IMR-90 (cell line): Measurements from ENCODE around the gene IL4R. TPM values are rescaled to one million over a fixed set of nuclear protein-coding genes. Genes with fewer than 3 reads are reported as not detected.

ENCODE experiments used
- ATAC-seq: fragments of 200-7000 bp; cut with Tn5 transposase; 2 replicates; pipeline ENCODE4 v1.9.1; 2020; ENCODE audit warnings: low read depth, mild to moderate bottlenecking, moderate library complexity
- BruUV-seq: library from RNA; stranded (reverse); fragments of 400-500 nt; replicated peaks from 2 replicates; lab custom pipeline; 2021; lab: Mats Ljungman, UMichigan
- CTCF ChIA-PET: fragments of 300-600 bp; formaldehyde crosslinking; extraction: SDS; loops from one replicate; lab custom pipeline; 2021; ENCODE audit warnings: antibody characterized with exemption; lab: Yijun Ruan, JAX
- POLR2A ChIA-PET: fragments of 300-600 bp; sonication (Branson Sonifier 250); formaldehyde crosslinking; loops from one replicate; lab custom pipeline; 2022; ENCODE audit warnings: antibody characterized with exemption; ENCODE audit not compliant: unreplicated experiment; lab: Charles Lee
- DNase-seq: peaks from one replicate; pipeline ENCODE4 v3.0.0; 2013
- H2AFZ ChIP-seq: replicated peaks from 2 replicates; pipeline ENCODE3; 2013; ENCODE audit warnings: low read length, mild to moderate bottlenecking; ENCODE audit not compliant: poor library complexity
- H2AK5ac ChIP-seq: 2 replicates; pipeline ENCODE4 v1.6.1; 2013; ENCODE audit warnings: low read depth, low read length, inconsistent platforms
- H2AK9ac ChIP-seq: replicated peaks from 2 replicates; pipeline ENCODE3; 2013; ENCODE audit warnings: mild to moderate bottlenecking, low read depth, low read length, moderate library complexity; ENCODE audit not compliant: poor library complexity
- H2BK120ac ChIP-seq: 2 replicates; pipeline ENCODE4 v1.6.1; 2013; ENCODE audit warnings: low read depth, low read length, inconsistent platforms
- H2BK15ac ChIP-seq: 3 replicates; pipeline ENCODE4 v1.6.1; 2013; ENCODE audit warnings: low read depth, low read length, inconsistent platforms
- H2BK20ac ChIP-seq: 2 replicates; pipeline ENCODE4 v1.6.1; 2013; ENCODE audit warnings: low read depth, mild to moderate bottlenecking, inconsistent platforms, low read length, moderate library complexity
- H2BK5ac ChIP-seq: 2 replicates; pipeline ENCODE4 v1.6.1; 2013; ENCODE audit warnings: mild to moderate bottlenecking, low read depth, low read length, inconsistent platforms; ENCODE audit not compliant: poor library complexity, severe bottlenecking
- H3K14ac ChIP-seq: replicated peaks from 2 replicates; pipeline ENCODE4 v1.6.1; 2013; ENCODE audit warnings: low read depth, low read length, inconsistent platforms
- H3K18ac ChIP-seq: 2 replicates; pipeline ENCODE4 v1.6.1; 2013; ENCODE audit warnings: low read depth, low read length, control low read depth
- H3K23ac ChIP-seq: 2 replicates; pipeline ENCODE4 v1.6.1; 2013; ENCODE audit warnings: low read depth, low read length, inconsistent platforms
- H3K27ac ChIP-seq: 2 replicates; pipeline ENCODE4 v1.5.1; 2013; ENCODE audit warnings: mild to moderate bottlenecking, control low read depth, low read length; ENCODE audit not compliant: insufficient read depth
- H3K27me3 ChIP-seq: 2 replicates; pipeline ENCODE4 v1.6.1; 2013; ENCODE audit warnings: low read length; ENCODE audit not compliant: control insufficient read depth, insufficient read depth
- H3K36me3 ChIP-seq: 2 replicates; pipeline ENCODE4 v1.6.1; 2013; ENCODE audit warnings: low read length, mixed read lengths; ENCODE audit not compliant: control insufficient read depth, insufficient read depth
- H3K4ac ChIP-seq: 2 replicates; pipeline ENCODE4 v1.6.1; 2013; ENCODE audit warnings: low read depth, low read length, inconsistent platforms
- H3K4me1 ChIP-seq: 2 replicates; pipeline ENCODE4 v1.6.1; 2013; ENCODE audit warnings: low read length, mixed read lengths; ENCODE audit not compliant: control insufficient read depth, insufficient read depth
- H3K4me2 ChIP-seq: 2 replicates; pipeline ENCODE4 v1.6.1; 2013; ENCODE audit warnings: low read depth, mild to moderate bottlenecking, control low read depth, low read length, moderate library complexity
- H3K4me3 ChIP-seq: 2 replicates; pipeline ENCODE4 v1.5.1; 2013; ENCODE audit warnings: low read depth, mild to moderate bottlenecking, control low read depth, low read length, moderate library complexity; ENCODE audit not compliant: insufficient read depth
- H3K56ac ChIP-seq: 2 replicates; pipeline ENCODE4 v1.6.1; 2013; ENCODE audit warnings: low read length, inconsistent platforms; ENCODE audit not compliant: insufficient read depth; ENCODE audit errors: extremely low read depth
- H3K79me1 ChIP-seq, 2 experiments: 2 replicates each; pipeline ENCODE4 v1.6.1; 2013; ENCODE audit warnings: low read length in 2 of 2, inconsistent platforms in 1 of 2, low read depth in 1 of 2
- H3K9ac ChIP-seq: 2 replicates; pipeline ENCODE4 v1.6.1; 2013; ENCODE audit warnings: low read depth, low read length, control low read depth
- H3K9me1 ChIP-seq: 2 replicates; pipeline ENCODE4 v1.6.1; 2013; ENCODE audit warnings: low read length, inconsistent platforms; ENCODE audit not compliant: insufficient read depth
- H3K9me3 ChIP-seq: 2 replicates; pipeline ENCODE4 v1.6.1; 2013; ENCODE audit warnings: low read length; ENCODE audit not compliant: control insufficient read depth, insufficient read depth
- H4K20me1 ChIP-seq: 2 replicates; pipeline ENCODE4 v1.6.1; 2013; ENCODE audit warnings: low read length, inconsistent platforms; ENCODE audit not compliant: insufficient read depth
- H4K5ac ChIP-seq: 2 replicates; pipeline ENCODE4 v1.6.1; 2013; ENCODE audit warnings: mild to moderate bottlenecking, low read depth, low read length, control low read depth
- H4K8ac ChIP-seq, 2 experiments: 2 replicates each; pipeline ENCODE4 v1.6.1; 2013; ENCODE audit warnings: low read depth in 2 of 2, low read length in 2 of 2, control low read depth in 1 of 2, inconsistent platforms in 1 of 2
- H4K91ac ChIP-seq: 2 replicates; pipeline ENCODE4 v1.6.1; 2013; ENCODE audit warnings: low read depth, low read length, inconsistent platforms; ENCODE audit not compliant: insufficient read depth
- BHLHE40 ChIP-seq: fragments of 150-350 bp; IDR thresholded peaks from 2 replicates; pipeline ENCODE4 v1.6.1; 2016; ENCODE audit warnings: mild to moderate bottlenecking, low read depth, low read length
- CEBPB ChIP-seq: IDR thresholded peaks from 2 replicates; pipeline ENCODE4 v1.6.1; 2012; ENCODE audit warnings: low read depth, low read length, improper control_type of control experiment
- CHD1 ChIP-seq: IDR thresholded peaks from 2 replicates; pipeline ENCODE4 v1.6.1; 2012; ENCODE audit warnings: low read depth, low read length, improper control_type of control experiment
- MAZ ChIP-seq: IDR thresholded peaks from 2 replicates; pipeline ENCODE4 v1.6.1; 2012; ENCODE audit warnings: low read depth, mild to moderate bottlenecking, low read length, improper control_type of control experiment, moderate library complexity, borderline replicate concordance
- MXI1 ChIP-seq: IDR thresholded peaks from 2 replicates; pipeline ENCODE4 v1.6.1; 2012; ENCODE audit warnings: low read depth, mild to moderate bottlenecking, low read length, moderate library complexity, borderline replicate concordance
- NFE2L2 ChIP-seq: fragments of 150-350 bp; IDR thresholded peaks from 2 replicates; pipeline ENCODE4 v1.6.1; 2016; ENCODE audit warnings: low read depth, mild to moderate bottlenecking, low read length
- POLR2A ChIP-seq: IDR thresholded peaks from 2 replicates; pipeline ENCODE4 v1.6.1; 2012; ENCODE audit warnings: mild to moderate bottlenecking, low read depth, low read length
- RAD21 ChIP-seq: IDR thresholded peaks from 2 replicates; pipeline ENCODE4 v1.6.1; 2012; ENCODE audit warnings: low read length, improper control_type of control experiment
- RCOR1 ChIP-seq: IDR thresholded peaks from 2 replicates; pipeline ENCODE4 v1.6.1; 2012; ENCODE audit warnings: mild to moderate bottlenecking, low read length, improper control_type of control experiment; ENCODE audit not compliant: insufficient replicate concordance
- RFX5 ChIP-seq: IDR thresholded peaks from 2 replicates; pipeline ENCODE4 v1.8.0; 2012; ENCODE audit warnings: low read depth, mild to moderate bottlenecking, low read length, moderate library complexity
- SMC3 ChIP-seq: fragments of 150-350 bp; IDR thresholded peaks from 2 replicates; pipeline ENCODE4 v1.6.1; 2016; ENCODE audit warnings: low read depth, mild to moderate bottlenecking, antibody characterized with exemption, low read length, moderate library complexity
- WGBS, 2 experiments: methylation state at CpG; one replicate each; pipeline versions ENCODE4 v1.1.5 to v1.1.7; 2013; ENCODE audit warnings: missing lambda C conversion rate in 2 of 2; ENCODE audit not compliant: insufficient read length in 1 of 2; ENCODE audit errors: extremely low coverage in 2 of 2; 5-methylcytosine and 5-hydroxymethylcytosine counted together
- dilution Hi-C: fragments of 300-500 bp; cut with HindIII; formaldehyde crosslinking; loops from one replicate; pipeline ENCODE4 v1.14.3; 2018; ENCODE audit warnings: low sequenced_read_pairs; ENCODE audit not compliant: unreplicated experiment
- in situ Hi-C: fragments of 300-500 bp; cut with MboI; formaldehyde crosslinking; loops from 3 replicates; pipeline ENCODE4 v1.14.3; 2019; ENCODE audit warnings: low sequenced_read_pairs, inconsistent platforms, mixed read lengths
- intact Hi-C: fragments of 100-400 bp; cut with micrococcal nuclease; formaldehyde crosslinking; loops from 2 replicates; pipeline ENCODE4 v1.10.0; 2022
- polyA plus RNA-seq, 3 experiments: library from polyadenylated mRNA; depleted of rRNA; stranded (reverse); fragments of >200 nt; gene quantifications; 2 replicates each; pipeline ENCODE4 v1.2.3, GENCODE V29; 2012; ENCODE audit warnings: low replicate concordance in 1 of 3
- total RNA-seq: library from RNA; depleted of rRNA; stranded (reverse); fragments of >200 nt; gene quantifications from 2 replicates; pipeline ENCODE4 v1.2.3, GENCODE V29; 2012
- TF ChIP-seq, protein P1 (sequence below): conservative IDR thresholded peaks from 2 replicates; pipeline ENCODE4 v1.5.1; 2012; ENCODE audit warnings: mild to moderate bottlenecking, low read depth, low read length, improper control_type of control experiment
- TF ChIP-seq, protein P2 (sequence below): fragments of 150-350 bp; IDR thresholded peaks from 2 replicates; pipeline ENCODE4 v1.6.1; 2016; ENCODE audit warnings: low read depth, mild to moderate bottlenecking, low read length, moderate library complexity, borderline replicate concordance

Gene IL4R
- total and polyA plus RNA-seq, 2 of the 4 experiments (the other 2 are of a cell fraction): 6.3 to 18.7 TPM

DNA sequence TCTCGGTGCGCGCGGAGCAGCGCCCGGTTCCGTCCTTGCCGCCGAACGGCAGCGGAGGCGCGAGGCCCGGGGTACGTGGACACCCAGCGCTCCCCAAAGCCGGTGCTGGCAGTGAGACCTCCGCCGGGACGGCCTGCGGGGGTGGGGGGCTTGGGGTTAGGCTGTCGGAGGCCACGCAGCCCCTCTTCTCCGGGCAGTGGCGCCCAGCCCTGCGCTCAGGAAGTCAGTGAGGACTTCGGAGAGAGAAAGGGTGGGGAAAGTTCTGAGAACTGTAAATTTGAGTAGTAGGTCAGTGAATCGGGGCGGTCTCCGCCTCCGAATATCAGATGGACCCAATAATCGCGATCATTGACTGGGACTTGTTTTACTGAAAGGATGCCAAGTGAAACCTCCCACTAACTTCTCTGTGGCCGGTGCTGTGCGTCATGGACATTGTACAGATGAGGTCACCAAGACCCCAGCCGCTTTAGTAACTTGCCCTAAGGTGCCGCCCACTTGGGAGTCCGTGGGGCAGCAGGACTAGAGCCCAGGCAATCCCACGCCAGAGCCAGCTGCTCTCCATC, 468 bp downstream of the IL4R start (continued):
- no peak for TF ChIP-seq RAD21

DNA sequence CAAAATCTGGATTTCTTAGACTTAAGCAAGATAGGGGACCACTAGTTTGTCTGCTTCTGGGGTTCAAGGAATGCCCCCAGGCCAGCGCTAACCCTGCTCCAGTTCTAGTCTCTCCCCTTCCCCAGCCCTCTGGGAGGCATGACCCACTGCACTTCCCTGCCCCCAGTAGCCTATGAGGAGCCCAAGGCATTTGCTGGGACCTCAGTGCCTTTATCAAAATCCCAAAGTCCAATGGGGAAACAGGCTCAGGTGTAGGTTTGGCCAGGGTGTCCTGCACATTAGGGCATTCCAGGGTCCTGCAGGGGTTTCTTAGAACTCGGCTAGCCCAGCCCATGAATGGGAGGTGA, 1.2 kb downstream of the IL4R start:
- Histone ChIP-seq H3K23ac (peak overlapping the region; percentile 32), H4K20me1 (peaks cover 34% of the 10 kb centered on the region), H3K14ac (peak overlapping the region; percentile 89), H3K9me3 (no peaks in the 10 kb centered on the region), H3K36me3 (peaks cover 22% of the 10 kb centered on the region), H3K9me1 (peaks cover 22% of the 10 kb centered on the region), H2AFZ (no peak overlapping the region), H2AK9ac (peak overlapping the region; percentile 89), H3K4me2 (peak overlapping the region; percentile 71), H2BK20ac (peak overlapping the region; percentile 69), H2AK5ac (peak overlapping the region; percentile 98), H3K9ac (peak overlapping the region; percentile 89), H3K27ac (peak overlapping the region; percentile 80), H3K18ac (peak overlapping the region; percentile 50), H3K4ac (peak overlapping the region; percentile 96), H2BK5ac (peak overlapping the region; percentile 94), H2BK120ac (peak overlapping the region; percentile 92), H3K27me3 (no peaks in the 10 kb centered on the region), H3K56ac (peak overlapping the region; percentile 69), H4K91ac (peak overlapping the region; percentile 90), H2BK15ac (peak overlapping the region; percentile 63; the same call in 1 of the 3 replicates), H3K79me1 (peaks cover 7 to 63% of the 10 kb centered on the region in 2 experiments; a peak in 3 of 4 replicates), H4K8ac (peak overlapping the region; percentile 82 to 86), H3K4me1 (peaks cover 28% of the 10 kb centered on the region), H3K4me3 (peak overlapping the region; percentile 74), H4K5ac (peak overlapping the region; percentile 90)
- in situ Hi-C loops: loop anchor here (5.0 kb wide), 2 partner anchors 48 to 73 kb away; partner anchors contain the start of gene NSMCE1
- POLR2A ChIA-PET: no interaction called here
- dilution Hi-C loops: no loop called here
- CTCF ChIA-PET: no interaction called here
- intact Hi-C loops: loop anchor here (2.0 to 5.0 kb wide), 2 partner anchors 48 to 80 kb away; partner anchors contain the start of gene NSMCE1
- no peak for ATAC-seq
- BruUV-seq: no TSS peak
- no peak for DNase-seq
- no CpG with 5 or more reads among the region's 2 CpGs for WGBS, 2 experiments
- TF ChIP-seq BHLHE40 (no peak), POLR2A (no peak; the same call in 1 of the 2 replicates), NFE2L2 (no peak), CHD1 (no peak), SMC3 (no peak), MXI1 (no peak), RFX5 (no peak), RCOR1 (no peak), MAZ (no peak), RAD21 (no peak), CEBPB (no peak)
- TF ChIP-seq, protein P1, sequence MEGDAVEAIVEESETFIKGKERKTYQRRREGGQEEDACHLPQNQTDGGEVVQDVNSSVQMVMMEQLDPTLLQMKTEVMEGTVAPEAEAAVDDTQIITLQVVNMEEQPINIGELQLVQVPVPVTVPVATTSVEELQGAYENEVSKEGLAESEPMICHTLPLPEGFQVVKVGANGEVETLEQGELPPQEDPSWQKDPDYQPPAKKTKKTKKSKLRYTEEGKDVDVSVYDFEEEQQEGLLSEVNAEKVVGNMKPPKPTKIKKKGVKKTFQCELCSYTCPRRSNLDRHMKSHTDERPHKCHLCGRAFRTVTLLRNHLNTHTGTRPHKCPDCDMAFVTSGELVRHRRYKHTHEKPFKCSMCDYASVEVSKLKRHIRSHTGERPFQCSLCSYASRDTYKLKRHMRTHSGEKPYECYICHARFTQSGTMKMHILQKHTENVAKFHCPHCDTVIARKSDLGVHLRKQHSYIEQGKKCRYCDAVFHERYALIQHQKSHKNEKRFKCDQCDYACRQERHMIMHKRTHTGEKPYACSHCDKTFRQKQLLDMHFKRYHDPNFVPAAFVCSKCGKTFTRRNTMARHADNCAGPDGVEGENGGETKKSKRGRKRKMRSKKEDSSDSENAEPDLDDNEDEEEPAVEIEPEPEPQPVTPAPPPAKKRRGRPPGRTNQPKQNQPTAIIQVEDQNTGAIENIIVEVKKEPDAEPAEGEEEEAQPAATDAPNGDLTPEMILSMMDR: no peak
- TF ChIP-seq, protein P2, sequence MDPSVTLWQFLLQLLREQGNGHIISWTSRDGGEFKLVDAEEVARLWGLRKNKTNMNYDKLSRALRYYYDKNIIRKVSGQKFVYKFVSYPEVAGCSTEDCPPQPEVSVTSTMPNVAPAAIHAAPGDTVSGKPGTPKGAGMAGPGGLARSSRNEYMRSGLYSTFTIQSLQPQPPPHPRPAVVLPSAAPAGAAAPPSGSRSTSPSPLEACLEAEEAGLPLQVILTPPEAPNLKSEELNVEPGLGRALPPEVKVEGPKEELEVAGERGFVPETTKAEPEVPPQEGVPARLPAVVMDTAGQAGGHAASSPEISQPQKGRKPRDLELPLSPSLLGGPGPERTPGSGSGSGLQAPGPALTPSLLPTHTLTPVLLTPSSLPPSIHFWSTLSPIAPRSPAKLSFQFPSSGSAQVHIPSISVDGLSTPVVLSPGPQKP: no peak
